ENCODE results near the gene ERN2.

DNA sequence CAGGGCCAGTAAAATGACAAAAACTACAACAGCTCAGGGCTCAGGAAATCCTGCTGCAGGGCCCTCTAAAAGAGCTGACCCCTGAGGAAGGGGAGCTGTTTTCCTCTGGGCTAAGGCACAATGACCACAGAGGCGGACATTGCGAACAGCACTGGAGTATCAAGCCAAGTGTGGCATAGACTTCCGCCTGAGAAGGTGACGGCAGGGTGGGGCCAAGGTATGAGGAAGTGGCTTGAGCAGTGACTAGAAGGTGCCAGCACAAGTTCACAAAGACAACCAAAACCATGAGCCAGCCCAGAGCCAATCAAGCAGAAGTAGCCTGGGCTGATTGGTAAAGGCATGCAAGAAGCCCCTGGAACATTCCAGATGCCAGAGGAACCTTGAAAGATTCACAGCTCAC, 13.9 kb downstream of the ERN2 start:
- no peak for TF ChIP-seq NR1H2 (CRISPR knock-in tag; IDR thresholded peaks at IDR 0.05)
- TF ChIP-seq, protein P1, sequence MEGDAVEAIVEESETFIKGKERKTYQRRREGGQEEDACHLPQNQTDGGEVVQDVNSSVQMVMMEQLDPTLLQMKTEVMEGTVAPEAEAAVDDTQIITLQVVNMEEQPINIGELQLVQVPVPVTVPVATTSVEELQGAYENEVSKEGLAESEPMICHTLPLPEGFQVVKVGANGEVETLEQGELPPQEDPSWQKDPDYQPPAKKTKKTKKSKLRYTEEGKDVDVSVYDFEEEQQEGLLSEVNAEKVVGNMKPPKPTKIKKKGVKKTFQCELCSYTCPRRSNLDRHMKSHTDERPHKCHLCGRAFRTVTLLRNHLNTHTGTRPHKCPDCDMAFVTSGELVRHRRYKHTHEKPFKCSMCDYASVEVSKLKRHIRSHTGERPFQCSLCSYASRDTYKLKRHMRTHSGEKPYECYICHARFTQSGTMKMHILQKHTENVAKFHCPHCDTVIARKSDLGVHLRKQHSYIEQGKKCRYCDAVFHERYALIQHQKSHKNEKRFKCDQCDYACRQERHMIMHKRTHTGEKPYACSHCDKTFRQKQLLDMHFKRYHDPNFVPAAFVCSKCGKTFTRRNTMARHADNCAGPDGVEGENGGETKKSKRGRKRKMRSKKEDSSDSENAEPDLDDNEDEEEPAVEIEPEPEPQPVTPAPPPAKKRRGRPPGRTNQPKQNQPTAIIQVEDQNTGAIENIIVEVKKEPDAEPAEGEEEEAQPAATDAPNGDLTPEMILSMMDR (IDR thresholded peaks at IDR 0.05): no peak
- TF ChIP-seq ZNF121 (CRISPR knock-in tag; IDR thresholded peaks at IDR 0.05): no peak
- TF ChIP-seq, protein P2, sequence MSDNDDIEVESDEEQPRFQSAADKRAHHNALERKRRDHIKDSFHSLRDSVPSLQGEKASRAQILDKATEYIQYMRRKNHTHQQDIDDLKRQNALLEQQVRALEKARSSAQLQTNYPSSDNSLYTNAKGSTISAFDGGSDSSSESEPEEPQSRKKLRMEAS (CRISPR knock-in tag; IDR thresholded peaks at IDR 0.05): no peak
- TF ChIP-seq, protein P3, sequence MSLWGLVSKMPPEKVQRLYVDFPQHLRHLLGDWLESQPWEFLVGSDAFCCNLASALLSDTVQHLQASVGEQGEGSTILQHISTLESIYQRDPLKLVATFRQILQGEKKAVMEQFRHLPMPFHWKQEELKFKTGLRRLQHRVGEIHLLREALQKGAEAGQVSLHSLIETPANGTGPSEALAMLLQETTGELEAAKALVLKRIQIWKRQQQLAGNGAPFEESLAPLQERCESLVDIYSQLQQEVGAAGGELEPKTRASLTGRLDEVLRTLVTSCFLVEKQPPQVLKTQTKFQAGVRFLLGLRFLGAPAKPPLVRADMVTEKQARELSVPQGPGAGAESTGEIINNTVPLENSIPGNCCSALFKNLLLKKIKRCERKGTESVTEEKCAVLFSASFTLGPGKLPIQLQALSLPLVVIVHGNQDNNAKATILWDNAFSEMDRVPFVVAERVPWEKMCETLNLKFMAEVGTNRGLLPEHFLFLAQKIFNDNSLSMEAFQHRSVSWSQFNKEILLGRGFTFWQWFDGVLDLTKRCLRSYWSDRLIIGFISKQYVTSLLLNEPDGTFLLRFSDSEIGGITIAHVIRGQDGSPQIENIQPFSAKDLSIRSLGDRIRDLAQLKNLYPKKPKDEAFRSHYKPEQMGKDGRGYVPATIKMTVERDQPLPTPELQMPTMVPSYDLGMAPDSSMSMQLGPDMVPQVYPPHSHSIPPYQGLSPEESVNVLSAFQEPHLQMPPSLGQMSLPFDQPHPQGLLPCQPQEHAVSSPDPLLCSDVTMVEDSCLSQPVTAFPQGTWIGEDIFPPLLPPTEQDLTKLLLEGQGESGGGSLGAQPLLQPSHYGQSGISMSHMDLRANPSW (CRISPR knock-in tag; conservative IDR thresholded peaks at IDR 0.05; ENCODE audit: low read depth): no peak
- TF ChIP-seq ESRRA (CRISPR knock-in tag; IDR thresholded peaks at IDR 0.05; ENCODE audit: borderline replicate concordance): no peak
- TF ChIP-seq, protein P4, sequence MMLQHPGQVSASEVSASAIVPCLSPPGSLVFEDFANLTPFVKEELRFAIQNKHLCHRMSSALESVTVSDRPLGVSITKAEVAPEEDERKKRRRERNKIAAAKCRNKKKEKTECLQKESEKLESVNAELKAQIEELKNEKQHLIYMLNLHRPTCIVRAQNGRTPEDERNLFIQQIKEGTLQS (CRISPR knock-in tag; conservative IDR thresholded peaks at IDR 0.05): no peak
- no peak for TF ChIP-seq FOXP1 (CRISPR knock-in tag; IDR thresholded peaks at IDR 0.05; ENCODE audit: borderline replicate concordance)
- TF ChIP-seq, protein P5, sequence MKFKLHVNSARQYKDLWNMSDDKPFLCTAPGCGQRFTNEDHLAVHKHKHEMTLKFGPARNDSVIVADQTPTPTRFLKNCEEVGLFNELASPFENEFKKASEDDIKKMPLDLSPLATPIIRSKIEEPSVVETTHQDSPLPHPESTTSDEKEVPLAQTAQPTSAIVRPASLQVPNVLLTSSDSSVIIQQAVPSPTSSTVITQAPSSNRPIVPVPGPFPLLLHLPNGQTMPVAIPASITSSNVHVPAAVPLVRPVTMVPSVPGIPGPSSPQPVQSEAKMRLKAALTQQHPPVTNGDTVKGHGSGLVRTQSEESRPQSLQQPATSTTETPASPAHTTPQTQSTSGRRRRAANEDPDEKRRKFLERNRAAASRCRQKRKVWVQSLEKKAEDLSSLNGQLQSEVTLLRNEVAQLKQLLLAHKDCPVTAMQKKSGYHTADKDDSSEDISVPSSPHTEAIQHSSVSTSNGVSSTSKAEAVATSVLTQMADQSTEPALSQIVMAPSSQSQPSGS (CRISPR knock-in tag; IDR thresholded peaks at IDR 0.05; ENCODE audit: borderline replicate concordance, low read depth): no peak
- TF ChIP-seq ATF1 (CRISPR knock-in tag; IDR thresholded peaks at IDR 0.05): no peak
- TF ChIP-seq GABPB1 (CRISPR knock-in tag; IDR thresholded peaks at IDR 0.05): no peak
- TF ChIP-seq, protein P6, sequence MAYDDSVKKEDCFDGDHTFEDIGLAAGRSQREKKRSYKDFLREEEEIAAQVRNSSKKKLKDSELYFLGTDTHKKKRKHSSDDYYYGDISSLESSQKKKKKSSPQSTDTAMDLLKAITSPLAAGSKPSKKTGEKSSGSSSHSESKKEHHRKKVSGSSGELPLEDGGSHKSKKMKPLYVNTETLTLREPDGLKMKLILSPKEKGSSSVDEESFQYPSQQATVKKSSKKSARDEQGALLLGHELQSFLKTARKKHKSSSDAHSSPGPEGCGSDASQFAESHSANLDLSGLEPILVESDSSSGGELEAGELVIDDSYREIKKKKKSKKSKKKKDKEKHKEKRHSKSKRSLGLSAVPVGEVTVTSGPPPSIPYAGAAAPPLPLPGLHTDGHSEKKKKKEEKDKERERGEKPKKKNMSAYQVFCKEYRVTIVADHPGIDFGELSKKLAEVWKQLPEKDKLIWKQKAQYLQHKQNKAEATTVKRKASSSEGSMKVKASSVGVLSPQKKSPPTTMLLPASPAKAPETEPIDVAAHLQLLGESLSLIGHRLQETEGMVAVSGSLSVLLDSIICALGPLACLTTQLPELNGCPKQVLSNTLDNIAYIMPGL (CRISPR knock-in tag; IDR thresholded peaks at IDR 0.05): no peak
- no peak for TF ChIP-seq KAT7 (CRISPR knock-in tag; IDR thresholded peaks at IDR 0.05; ENCODE audit: borderline replicate concordance)
- TF ChIP-seq FOXK1 (CRISPR knock-in tag; IDR thresholded peaks at IDR 0.05): no peak

All from WTC11 (cell line).